HG02571 (cell line): ENCODE data around the gene TMPRSS11A.

Source experiments
- ATAC-seq: cut with Tn5 transposase; IDR thresholded peaks from one replicate; pipeline ENCODE4 v1.9.1; 2021; ENCODE audit warnings: mild to moderate bottlenecking, moderate library complexity; ENCODE audit not compliant: unreplicated experiment

TMPRSS11A gene, protein sequence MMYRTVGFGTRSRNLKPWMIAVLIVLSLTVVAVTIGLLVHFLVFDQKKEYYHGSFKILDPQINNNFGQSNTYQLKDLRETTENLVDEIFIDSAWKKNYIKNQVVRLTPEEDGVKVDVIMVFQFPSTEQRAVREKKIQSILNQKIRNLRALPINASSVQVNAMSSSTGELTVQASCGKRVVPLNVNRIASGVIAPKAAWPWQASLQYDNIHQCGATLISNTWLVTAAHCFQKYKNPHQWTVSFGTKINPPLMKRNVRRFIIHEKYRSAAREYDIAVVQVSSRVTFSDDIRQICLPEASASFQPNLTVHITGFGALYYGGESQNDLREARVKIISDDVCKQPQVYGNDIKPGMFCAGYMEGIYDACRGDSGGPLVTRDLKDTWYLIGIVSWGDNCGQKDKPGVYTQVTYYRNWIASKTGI

DNA sequence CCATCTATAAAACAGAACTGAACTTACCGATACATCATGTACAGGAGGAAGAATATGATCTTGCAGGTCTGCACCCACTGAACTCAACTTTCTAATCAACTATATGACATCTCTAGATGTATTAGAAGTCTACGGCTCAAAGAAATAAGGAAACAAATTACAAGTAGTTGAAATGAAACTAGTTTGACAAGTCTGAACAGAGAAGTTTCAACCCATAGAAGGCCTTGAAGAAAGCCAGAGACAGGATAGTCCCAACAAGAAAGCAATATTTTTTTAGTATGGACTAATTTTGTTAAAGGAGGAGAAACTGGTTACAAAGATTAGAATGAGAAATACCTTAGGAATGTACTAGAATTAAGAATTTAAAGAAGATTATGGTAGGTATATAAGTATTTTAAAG is at the start of gene TMPRSS11A:
Gene TMPRSS11A, minus strand, starts transcription at position 138 of the 400 bp plus-strand sequence. Its CDS starts 100 bp downstream, at position 38.
- ATAC-seq, result no peak

DNA sequence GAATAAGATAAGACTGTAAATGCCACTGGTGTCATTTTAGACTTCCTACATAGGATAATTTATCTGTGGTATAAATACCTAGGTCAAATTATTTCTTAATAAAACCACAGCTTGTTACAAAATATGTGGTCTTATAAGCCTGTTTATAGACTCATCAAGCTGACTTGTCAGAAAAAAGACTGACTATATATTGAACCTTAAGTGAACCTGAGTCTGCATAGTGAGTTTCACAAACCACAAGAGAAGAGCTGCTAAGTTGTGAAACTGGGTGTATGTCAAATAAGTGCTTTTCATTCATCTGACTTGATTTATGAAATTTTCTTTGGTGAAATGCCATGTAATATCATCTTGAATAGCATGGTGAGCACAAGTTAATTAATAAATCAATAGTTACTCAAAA is 48.4 kb upstream of the TMPRSS11A start:
- no peak for ATAC-seq

DNA sequence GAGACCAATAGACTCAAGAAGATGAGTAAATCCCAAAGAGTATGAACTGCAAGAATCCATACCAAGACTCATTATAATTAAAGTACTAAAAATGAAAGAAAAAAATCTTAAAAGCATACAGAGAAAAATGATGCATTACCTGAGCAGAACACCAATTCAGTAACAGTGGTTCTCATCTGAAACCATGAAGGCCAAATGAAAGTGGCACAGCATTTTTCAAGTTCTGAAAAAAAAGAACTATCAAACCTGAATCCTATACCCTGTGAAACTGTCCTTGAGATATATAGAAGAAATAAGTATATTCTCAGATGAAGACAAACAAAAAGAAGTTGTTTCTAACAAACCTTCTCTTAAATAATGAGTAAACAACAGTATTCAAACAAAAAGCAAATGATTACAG is 39.6 kb upstream of the TMPRSS11A start:
- no peak for ATAC-seq

GRCh38 chr4:67996127-67996526 is 32.8 kb upstream of the TMPRSS11A start:
- ATAC-seq, result no peak

GRCh38 chr4:67988991-67989390 is 25.7 kb upstream of the TMPRSS11A start:
- no peak for ATAC-seq

DNA sequence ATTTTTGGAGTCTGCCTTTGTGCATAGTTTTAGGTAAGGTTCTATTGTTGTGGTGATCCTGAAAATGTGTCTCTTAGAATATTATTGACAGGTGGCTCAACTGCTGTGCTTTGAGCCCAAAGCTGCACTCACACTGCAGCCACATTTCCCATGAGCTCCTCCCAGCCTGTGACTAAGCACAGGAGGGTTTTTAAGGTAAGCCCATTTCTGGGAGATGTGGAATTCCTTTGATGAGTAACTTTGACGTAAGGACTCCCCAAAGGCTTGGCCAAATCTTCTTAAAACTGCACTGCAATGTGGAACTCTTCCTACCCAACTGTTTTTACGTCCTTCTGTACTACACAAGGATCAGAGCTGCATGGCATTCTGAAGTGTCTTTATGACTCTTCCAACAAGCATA is 20.0 kb upstream of the TMPRSS11A start:
- no peak for ATAC-seq

DNA sequence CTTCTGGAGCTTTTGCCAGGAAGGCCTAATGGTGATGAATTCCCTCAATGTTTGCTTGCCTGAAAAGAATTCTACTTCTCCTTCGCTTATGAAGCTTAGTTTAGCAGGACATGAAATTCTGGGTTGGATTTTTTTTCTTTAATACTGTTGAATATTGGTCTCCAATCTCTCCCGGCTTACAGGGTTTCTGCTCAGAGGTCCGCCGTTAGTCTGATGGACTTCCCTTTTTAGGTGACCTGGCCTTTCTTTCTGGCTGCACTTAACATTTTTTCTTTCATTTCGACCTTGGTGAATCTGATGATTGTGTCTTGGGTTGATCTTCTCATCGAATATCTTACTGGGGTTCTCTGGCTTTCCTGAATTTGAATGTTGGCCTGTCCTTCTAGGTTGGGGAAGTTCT is 17.2 kb upstream of the TMPRSS11A start:
- ATAC-seq, result no peak

DNA sequence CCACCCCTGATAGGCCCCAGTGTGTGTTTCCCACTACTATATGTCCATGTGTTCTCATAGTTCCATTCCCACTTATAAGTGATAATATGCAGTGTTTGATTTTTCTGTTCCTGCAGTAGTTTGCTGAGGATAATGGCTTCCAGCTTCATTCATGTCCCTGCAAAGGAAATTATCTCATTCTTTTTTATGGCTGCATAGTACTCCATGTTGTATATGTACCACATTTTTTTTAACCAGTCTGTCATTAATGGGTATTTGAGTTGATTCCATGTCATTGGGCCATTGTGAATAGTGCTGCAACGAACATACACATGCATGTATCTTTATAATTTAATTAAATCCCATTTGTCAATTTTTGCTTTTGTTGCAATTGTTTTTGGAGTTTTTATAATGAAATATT is 10.3 kb upstream of the TMPRSS11A start:
- no peak for ATAC-seq

GRCh38 chr4:67954890-67955289 is 8.4 kb downstream of the TMPRSS11A start:
- no peak for ATAC-seq

- ATAC-seq, result no peak
These were observed 22.2 kb downstream of the TMPRSS11A start for GRCh38 chr4:67941074-67941473.

DNA sequence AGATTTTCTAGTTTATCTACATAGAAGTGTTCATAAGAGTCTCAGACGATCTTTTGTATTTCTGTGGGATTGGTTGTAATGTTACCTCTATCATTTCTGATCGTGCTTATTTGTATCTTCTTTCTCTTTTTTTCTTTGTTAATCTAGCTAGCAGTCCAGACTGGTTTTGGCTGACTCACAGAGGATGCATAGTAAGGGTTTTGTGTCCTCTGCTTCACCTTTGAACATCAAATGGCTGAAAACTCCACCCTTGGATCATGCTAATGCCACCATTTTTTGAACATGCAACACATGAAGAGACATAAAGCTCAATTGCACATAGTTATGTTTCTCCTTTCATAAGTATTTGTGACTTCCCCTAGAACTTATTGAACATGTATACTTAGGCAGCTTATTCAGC is 22.8 kb downstream of the TMPRSS11A start:
- ATAC-seq, result no peak

- ATAC-seq, result no peak
These were observed 24.1 kb downstream of the TMPRSS11A start for GRCh38 chr4:67939195-67939594.

- no peak for ATAC-seq
These were observed 27.4 kb downstream of the TMPRSS11A start for GRCh38 chr4:67935888-67936287.

DNA sequence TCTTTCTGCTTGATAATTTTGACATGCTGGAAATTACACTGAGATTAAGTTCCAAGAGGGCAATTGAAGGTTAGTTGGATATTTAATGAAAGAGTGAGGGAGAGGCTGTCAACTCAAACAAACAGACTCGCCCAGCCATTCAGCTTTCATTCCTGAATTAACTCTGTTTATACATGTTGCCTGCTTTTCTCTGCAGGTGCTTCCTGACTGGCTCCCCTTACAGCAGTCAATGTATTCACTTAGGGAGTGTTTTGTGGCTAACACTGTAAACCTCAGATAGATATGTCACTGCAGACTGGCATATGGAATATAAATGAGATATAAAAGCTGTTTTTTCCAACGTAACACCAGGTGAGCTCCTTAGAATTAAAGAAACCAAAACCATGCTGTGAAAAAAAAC is 28.7 kb downstream of the TMPRSS11A start:
- ATAC-seq, result no peak

DNA sequence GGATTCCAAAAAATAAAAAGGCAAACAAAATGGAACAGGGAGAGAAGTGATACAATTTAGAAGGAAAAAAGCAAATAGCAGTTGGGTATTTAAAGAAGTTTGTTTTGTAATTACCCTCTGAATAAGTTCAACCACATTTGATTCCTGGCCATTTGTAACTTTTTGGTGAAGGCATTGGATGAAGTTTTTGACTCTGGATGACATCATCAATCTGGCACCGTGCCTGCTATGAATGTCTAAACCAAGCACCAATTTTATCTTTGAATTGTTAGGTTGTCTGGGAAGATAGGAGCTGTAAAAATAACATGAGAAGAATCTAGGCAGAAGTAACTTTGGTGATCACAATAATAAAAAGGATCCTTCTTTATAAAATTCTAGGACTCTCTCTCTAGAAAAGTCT is 29.5 kb downstream of the TMPRSS11A start:
- ATAC-seq, result no peak

- ATAC-seq, result no peak
These were observed 30.3 kb downstream of the TMPRSS11A start for GRCh38 chr4:67933038-67933437.

GRCh38 chr4:67931256-67931655 is 32.0 kb downstream of the TMPRSS11A start:
- no peak for ATAC-seq

GRCh38 chr4:67929426-67929825 is 33.9 kb downstream of the TMPRSS11A start:
- no peak for ATAC-seq

DNA sequence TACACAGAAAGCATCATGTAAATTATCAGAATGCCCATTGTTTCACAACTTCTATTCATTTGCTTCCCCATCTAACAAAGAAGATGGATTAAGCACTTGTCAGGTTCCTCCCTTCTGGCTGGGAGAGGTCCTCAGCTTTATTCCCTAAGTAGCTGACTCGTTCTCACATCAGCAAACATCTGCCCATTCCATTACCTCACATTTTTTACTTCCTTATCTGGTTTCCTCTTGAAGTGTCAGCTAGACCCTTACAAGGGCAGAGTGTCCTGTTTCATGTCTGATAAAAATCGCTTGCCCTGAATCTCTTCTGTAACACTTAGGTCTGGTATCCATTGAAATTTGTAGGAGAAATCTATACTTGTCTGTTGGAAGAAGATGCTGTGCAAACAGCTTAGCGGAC is 34.7 kb downstream of the TMPRSS11A start:
- ATAC-seq, result no peak

GRCh38 chr4:67927251-67927650 is 36.0 kb downstream of the TMPRSS11A start:
- no peak for ATAC-seq

GRCh38 chr4:67926485-67926884 is 36.8 kb downstream of the TMPRSS11A start:
- no peak for ATAC-seq

DNA sequence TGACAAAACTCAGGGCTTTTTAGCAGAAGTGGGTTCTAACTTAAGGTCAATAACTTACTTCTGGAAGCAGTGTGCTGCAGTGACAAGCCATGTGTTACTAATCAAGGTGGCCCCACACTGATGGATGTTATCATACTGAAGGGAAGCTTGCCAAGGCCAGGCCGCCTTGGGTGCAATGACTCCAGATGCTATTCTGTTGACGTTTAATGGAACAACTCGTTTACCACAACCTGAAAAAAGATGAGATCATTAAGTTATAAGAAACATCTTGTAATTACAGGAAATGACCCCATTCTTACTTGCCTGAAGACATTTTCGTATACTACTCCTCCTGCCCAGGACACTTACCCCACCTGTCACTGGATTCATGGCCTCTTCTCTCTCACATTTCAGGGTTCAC is 40.6 kb downstream of the TMPRSS11A start:
- ATAC-seq, result no peak

GRCh38 chr4:67918428-67918827 is 44.9 kb downstream of the TMPRSS11A start:
- no peak for ATAC-seq
